SK-N-SH treated with all-trans-retinoic acid at 6 μM for 48 hours (cell line): ENCODE results near the gene KCNC2.

Experiments used
- ARNTL ChIP-seq: fragments of 450-650 bp; formaldehyde crosslinking; IDR thresholded peaks from 2 replicates; pipeline ENCODE4 v1.5.0; 2020; ENCODE audit warnings: low read depth, mild to moderate bottlenecking, moderate library complexity, borderline replicate concordance
- ISL1 ChIP-seq: fragments of 250-450 bp; sonication (Bioruptor Pico); IDR thresholded peaks from 2 replicates; pipeline ENCODE4 v2.1.2; 2022; ENCODE audit warnings: mild to moderate bottlenecking, moderate library complexity
- PPARA ChIP-seq: fragments of 250-450 bp; sonication (Bioruptor Pico); IDR thresholded peaks from 2 replicates; pipeline ENCODE4 v1.5.0; 2020; ENCODE audit warnings: mild to moderate bottlenecking, borderline replicate concordance
- RARB ChIP-seq: fragments of 250-450 bp; sonication (Bioruptor Pico); IDR thresholded peaks from 2 replicates; pipeline ENCODE4 v1.8.0; 2021; ENCODE audit warnings: mild to moderate bottlenecking, moderate library complexity
- SNAI2 ChIP-seq: fragments of 250-450 bp; sonication (Bioruptor Pico); IDR thresholded peaks from 2 replicates; pipeline ENCODE4 v1.5.0; 2020; ENCODE audit warnings: mild to moderate bottlenecking, moderate library complexity
- TOX ChIP-seq: fragments of 250-450 bp; sonication (Bioruptor Pico); IDR thresholded peaks from 2 replicates; pipeline ENCODE4 v1.8.0; 2021; ENCODE audit warnings: mild to moderate bottlenecking, moderate library complexity, borderline replicate concordance
- ZFP3 ChIP-seq: fragments of 250-450 bp; sonication (Bioruptor Pico); IDR thresholded peaks from 2 replicates; pipeline ENCODE4 v1.5.0; 2020; ENCODE audit warnings: mild to moderate bottlenecking, moderate library complexity
- TF ChIP-seq, protein P1 (sequence below): fragments of 250-450 bp; sonication (Bioruptor Pico); IDR thresholded peaks from 2 replicates; pipeline ENCODE4 v1.5.0; 2020; ENCODE audit warnings: mild to moderate bottlenecking, moderate library complexity
- TF ChIP-seq, protein P2 (sequence below): fragments of 250-450 bp; sonication (Bioruptor Pico); IDR thresholded peaks from 2 replicates; pipeline ENCODE4 v1.8.0; 2020; ENCODE audit warnings: mild to moderate bottlenecking, moderate library complexity, borderline replicate concordance
- TF ChIP-seq, protein P3 (sequence below): fragments of 250-450 bp; sonication (Bioruptor Pico); IDR thresholded peaks from 2 replicates; pipeline ENCODE4 v1.5.1; 2021; ENCODE audit warnings: mild to moderate bottlenecking, moderate library complexity
- TF ChIP-seq, protein P4 (sequence below): fragments of 250-450 bp; sonication (Bioruptor Pico); IDR thresholded peaks from 2 replicates; pipeline ENCODE4 v1.5.1; 2020; ENCODE audit warnings: low read depth, mild to moderate bottlenecking, moderate library complexity
- TF ChIP-seq, protein P5 (sequence below): fragments of 250-450 bp; sonication (Bioruptor Pico); IDR thresholded peaks from 2 replicates; pipeline ENCODE4 v1.8.0; 2021; ENCODE audit warnings: low read depth, mild to moderate bottlenecking, moderate library complexity, borderline replicate concordance

DNA sequence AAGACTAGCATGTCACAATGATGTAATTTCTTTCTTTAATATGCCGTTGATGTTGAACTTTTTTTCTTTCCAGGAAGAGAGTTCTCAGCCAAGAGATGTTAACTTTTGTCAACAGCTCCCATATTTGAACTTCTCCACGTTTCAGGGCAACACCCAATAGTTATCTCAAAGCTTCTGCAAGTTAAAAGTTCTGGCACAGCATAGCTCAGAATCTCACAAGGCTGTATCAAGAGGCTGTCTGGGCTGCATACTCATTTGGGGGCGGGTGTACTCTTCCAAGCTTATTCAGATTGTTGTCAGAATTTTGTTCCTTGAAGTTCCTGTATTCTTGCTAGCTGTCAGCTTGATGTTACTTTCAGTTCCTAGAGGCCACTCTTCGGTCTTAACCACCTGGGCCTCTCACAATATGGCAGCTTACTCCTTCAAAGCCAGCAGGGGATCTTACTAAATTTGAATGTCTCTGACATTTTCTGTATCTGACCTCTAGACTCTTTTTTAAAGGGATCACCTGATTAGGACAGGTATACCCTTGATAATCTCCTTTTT is 38.9 kb downstream of the KCNC2 start:
- no peak for TF ChIP-seq ARNTL (CRISPR knock-in tag)
- TF ChIP-seq, protein P1, sequence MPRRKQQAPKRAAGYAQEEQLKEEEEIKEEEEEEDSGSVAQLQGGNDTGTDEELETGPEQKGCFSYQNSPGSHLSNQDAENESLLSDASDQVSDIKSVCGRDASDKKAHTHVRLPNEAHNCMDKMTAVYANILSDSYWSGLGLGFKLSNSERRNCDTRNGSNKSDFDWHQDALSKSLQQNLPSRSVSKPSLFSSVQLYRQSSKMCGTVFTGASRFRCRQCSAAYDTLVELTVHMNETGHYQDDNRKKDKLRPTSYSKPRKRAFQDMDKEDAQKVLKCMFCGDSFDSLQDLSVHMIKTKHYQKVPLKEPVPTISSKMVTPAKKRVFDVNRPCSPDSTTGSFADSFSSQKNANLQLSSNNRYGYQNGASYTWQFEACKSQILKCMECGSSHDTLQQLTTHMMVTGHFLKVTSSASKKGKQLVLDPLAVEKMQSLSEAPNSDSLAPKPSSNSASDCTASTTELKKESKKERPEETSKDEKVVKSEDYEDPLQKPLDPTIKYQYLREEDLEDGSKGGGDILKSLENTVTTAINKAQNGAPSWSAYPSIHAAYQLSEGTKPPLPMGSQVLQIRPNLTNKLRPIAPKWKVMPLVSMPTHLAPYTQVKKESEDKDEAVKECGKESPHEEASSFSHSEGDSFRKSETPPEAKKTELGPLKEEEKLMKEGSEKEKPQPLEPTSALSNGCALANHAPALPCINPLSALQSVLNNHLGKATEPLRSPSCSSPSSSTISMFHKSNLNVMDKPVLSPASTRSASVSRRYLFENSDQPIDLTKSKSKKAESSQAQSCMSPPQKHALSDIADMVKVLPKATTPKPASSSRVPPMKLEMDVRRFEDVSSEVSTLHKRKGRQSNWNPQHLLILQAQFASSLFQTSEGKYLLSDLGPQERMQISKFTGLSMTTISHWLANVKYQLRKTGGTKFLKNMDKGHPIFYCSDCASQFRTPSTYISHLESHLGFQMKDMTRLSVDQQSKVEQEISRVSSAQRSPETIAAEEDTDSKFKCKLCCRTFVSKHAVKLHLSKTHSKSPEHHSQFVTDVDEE (CRISPR knock-in tag), result no peak
- TF ChIP-seq TOX (CRISPR knock-in tag), result no peak
- TF ChIP-seq ZFP3 (CRISPR knock-in tag), result no peak
- TF ChIP-seq RARB (CRISPR knock-in tag), result no peak
- no peak for TF ChIP-seq ISL1
- TF ChIP-seq, protein P2, sequence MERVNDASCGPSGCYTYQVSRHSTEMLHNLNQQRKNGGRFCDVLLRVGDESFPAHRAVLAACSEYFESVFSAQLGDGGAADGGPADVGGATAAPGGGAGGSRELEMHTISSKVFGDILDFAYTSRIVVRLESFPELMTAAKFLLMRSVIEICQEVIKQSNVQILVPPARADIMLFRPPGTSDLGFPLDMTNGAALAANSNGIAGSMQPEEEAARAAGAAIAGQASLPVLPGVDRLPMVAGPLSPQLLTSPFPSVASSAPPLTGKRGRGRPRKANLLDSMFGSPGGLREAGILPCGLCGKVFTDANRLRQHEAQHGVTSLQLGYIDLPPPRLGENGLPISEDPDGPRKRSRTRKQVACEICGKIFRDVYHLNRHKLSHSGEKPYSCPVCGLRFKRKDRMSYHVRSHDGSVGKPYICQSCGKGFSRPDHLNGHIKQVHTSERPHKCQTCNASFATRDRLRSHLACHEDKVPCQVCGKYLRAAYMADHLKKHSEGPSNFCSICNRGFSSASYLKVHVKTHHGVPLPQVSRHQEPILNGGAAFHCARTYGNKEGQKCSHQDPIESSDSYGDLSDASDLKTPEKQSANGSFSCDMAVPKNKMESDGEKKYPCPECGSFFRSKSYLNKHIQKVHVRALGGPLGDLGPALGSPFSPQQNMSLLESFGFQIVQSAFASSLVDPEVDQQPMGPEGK (CRISPR knock-in tag), result no peak
- TF ChIP-seq PPARA (CRISPR knock-in tag), result no peak
- TF ChIP-seq, protein P3, sequence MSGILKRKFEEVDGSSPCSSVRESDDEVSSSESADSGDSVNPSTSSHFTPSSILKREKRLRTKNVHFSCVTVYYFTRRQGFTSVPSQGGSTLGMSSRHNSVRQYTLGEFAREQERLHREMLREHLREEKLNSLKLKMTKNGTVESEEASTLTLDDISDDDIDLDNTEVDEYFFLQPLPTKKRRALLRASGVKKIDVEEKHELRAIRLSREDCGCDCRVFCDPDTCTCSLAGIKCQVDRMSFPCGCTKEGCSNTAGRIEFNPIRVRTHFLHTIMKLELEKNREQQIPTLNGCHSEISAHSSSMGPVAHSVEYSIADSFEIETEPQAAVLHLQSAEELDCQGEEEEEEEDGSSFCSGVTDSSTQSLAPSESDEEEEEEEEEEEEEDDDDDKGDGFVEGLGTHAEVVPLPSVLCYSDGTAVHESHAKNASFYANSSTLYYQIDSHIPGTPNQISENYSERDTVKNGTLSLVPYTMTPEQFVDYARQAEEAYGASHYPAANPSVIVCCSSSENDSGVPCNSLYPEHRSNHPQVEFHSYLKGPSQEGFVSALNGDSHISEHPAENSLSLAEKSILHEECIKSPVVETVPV (CRISPR knock-in tag), result no peak
- TF ChIP-seq SNAI2 (CRISPR knock-in tag), result no peak
- TF ChIP-seq, protein P4, sequence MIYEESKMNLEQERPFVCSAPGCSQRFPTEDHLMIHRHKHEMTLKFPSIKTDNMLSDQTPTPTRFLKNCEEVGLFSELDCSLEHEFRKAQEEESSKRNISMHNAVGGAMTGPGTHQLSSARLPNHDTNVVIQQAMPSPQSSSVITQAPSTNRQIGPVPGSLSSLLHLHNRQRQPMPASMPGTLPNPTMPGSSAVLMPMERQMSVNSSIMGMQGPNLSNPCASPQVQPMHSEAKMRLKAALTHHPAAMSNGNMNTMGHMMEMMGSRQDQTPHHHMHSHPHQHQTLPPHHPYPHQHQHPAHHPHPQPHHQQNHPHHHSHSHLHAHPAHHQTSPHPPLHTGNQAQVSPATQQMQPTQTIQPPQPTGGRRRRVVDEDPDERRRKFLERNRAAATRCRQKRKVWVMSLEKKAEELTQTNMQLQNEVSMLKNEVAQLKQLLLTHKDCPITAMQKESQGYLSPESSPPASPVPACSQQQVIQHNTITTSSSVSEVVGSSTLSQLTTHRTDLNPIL (CRISPR knock-in tag), result no peak
- TF ChIP-seq, protein P5, sequence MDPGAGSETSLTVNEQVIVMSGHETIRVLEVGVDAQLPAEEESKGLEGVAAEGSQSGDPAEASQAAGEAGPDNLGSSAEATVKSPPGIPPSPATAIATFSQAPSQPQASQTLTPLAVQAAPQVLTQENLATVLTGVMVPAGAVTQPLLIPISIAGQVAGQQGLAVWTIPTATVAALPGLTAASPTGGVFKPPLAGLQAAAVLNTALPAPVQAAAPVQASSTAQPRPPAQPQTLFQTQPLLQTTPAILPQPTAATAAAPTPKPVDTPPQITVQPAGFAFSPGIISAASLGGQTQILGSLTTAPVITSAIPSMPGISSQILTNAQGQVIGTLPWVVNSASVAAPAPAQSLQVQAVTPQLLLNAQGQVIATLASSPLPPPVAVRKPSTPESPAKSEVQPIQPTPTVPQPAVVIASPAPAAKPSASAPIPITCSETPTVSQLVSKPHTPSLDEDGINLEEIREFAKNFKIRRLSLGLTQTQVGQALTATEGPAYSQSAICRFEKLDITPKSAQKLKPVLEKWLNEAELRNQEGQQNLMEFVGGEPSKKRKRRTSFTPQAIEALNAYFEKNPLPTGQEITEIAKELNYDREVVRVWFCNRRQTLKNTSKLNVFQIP (CRISPR knock-in tag), result no peak
